ENCODE data around the gene ADCY2. TPM values are rescaled to one million over a fixed set of nuclear protein-coding genes. Genes with fewer than 3 reads are reported as not detected.

ADCY2 gene
- total RNA-seq, 1 experiment from 2014 or later = 0.21 TPM

DNA sequence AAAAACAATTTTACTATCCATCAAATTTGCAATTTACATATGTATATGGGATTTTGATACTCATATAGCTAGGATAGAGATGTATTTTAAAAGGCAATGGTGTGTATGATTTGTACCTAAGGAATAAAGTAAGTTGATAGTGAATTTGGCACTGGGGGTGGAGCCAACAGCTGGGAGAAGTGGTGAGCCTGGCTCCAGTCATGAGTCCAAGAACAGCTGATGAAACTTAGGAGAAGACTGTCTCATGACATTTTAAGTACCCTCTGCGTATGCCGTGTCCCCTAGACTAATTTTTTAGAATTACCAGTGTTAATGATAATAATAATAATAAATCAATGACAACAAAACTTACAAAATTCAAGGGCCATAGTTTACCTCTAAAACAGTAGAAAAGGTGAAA, 181.4 kb downstream of the ADCY2 start:
- Histone ChIP-seq H3K27me3 (replicated peaks) (no peaks in the 10 kb centered on the region), H3K4me3 (no peak overlapping the region), H3K27ac (no peak overlapping the region), H3K36me3 (no peaks in the 10 kb centered on the region), H3K4me1 (replicated peaks) (no peaks in the 10 kb centered on the region), H3K9me3 (replicated peaks) (no peaks in the 10 kb centered on the region)
- no peak for DNase-seq (ENCODE audit: low read depth in 1 of 2, low spot score in 2 of 2)

DNA sequence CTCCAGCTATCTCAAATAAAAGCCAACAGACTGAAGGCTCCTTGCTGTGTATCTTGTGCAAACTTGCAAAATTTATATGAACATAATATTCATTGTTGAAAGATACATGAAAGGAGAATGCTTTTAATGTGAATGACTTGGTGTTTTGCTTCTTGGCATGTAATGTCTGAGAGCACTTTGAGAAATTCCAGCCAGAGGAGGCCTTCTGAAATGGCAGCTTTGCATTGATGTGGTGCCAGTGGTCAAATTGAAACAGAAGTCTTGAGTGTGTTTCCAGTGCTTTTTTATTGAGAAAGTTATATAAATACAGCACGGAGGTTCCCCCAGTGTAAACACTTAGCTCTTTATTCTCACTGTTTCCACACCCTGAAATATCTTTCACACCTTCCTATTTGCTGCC, 182.1 kb downstream of the ADCY2 start:
- no peak for DNase-seq (ENCODE audit: low read depth in 1 of 2, low spot score in 2 of 2)
- no peak overlapping the region for H3K4me3 ChIP-seq
- no peak overlapping the region for H3K27ac ChIP-seq
- H3K36me3 ChIP-seq = no peaks in the 10 kb centered on the region
- H3K27me3 ChIP-seq (replicated peaks) = no peaks in the 10 kb centered on the region
- no peaks in the 10 kb centered on the region for H3K4me1 ChIP-seq (replicated peaks)
- no peaks in the 10 kb centered on the region for H3K9me3 ChIP-seq (replicated peaks)

DNA sequence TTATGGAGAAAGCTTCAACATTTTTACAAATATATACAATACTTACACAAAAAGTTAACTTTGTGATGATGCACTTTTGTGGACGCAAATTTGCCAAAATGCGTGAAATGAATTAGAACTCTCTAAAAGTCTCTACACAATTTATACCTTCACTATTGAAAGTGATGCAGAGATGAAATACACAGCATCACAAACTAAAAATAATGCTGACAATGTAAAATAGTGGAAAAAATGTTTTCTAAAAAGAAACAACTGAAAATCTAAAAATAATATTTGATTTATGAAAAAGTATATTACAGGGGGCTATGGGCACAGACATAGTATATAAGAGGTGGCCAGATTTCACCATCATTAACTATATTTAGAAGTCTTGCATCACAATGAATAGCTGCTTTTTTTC, 188.8 kb downstream of the ADCY2 start:
- Histone ChIP-seq H3K36me3 (no peaks in the 10 kb centered on the region), H3K27ac (no peak overlapping the region), H3K9me3 (replicated peaks) (no peaks in the 10 kb centered on the region), H3K4me1 (replicated peaks) (no peaks in the 10 kb centered on the region), H3K27me3 (replicated peaks) (no peaks in the 10 kb centered on the region), H3K4me3 (no peak overlapping the region)
- DNase-seq (ENCODE audit: low read depth in 1 of 2, low spot score in 2 of 2) = no peak

GRCh38 chr5:7585807-7586206, 189.9 kb downstream of the ADCY2 start:
- no peaks in the 10 kb centered on the region for H3K9me3 ChIP-seq (replicated peaks)
- no peaks in the 10 kb centered on the region for H3K4me1 ChIP-seq (replicated peaks)
- no peak overlapping the region for H3K4me3 ChIP-seq
- H3K36me3 ChIP-seq = no peaks in the 10 kb centered on the region
- H3K27me3 ChIP-seq (replicated peaks) = no peaks in the 10 kb centered on the region
- no peak overlapping the region for H3K27ac ChIP-seq
- DNase-seq (ENCODE audit: low read depth in 1 of 2, low spot score in 2 of 2) = no peak

GRCh38 chr5:7586480-7586879, 190.5 kb downstream of the ADCY2 start:
- no peak for DNase-seq (ENCODE audit: low read depth in 1 of 2, low spot score in 2 of 2)
- no peaks in the 10 kb centered on the region for H3K27me3 ChIP-seq (replicated peaks)

GRCh38 chr5:7589800-7590199, 193.9 kb downstream of the ADCY2 start:
- no peak overlapping the region for H3K4me3 ChIP-seq
- no peaks in the 10 kb centered on the region for H3K36me3 ChIP-seq
- H3K27me3 ChIP-seq (replicated peaks) = no peaks in the 10 kb centered on the region
- H3K9me3 ChIP-seq (replicated peaks) = no peaks in the 10 kb centered on the region
- no peak for DNase-seq (ENCODE audit: low read depth in 1 of 2, low spot score in 2 of 2)
- H3K27ac ChIP-seq = no peak overlapping the region
- H3K4me1 ChIP-seq (replicated peaks) = no peaks in the 10 kb centered on the region

More at GRCh38 chr5:7586480-7586879, 190.5 kb downstream of the ADCY2 start:
- no peaks in the 10 kb centered on the region for H3K36me3 ChIP-seq
- H3K9me3 ChIP-seq (replicated peaks) = no peaks in the 10 kb centered on the region
- no peaks in the 10 kb centered on the region for H3K4me1 ChIP-seq (replicated peaks)
- no peak overlapping the region for H3K27ac ChIP-seq
- no peak overlapping the region for H3K4me3 ChIP-seq

DNA sequence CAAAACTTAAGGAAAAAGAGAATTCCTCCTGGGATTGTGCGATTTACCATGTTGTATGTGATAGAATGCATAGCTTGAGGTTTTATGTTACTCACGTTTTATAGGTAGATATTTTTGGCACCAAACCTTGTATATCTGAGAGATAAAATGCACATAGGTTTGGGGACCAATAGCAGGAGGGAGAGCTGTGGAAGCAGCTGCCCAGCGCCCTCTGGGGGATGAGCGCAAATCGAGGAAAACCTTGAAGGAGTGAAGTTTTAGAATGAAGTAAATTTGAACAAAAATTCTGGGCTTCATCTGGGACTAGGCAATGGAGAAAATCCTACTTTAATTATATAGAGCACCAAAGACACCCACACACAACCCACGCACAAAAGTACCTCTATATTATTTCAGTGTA, 197.0 kb downstream of the ADCY2 start:
- Histone ChIP-seq H3K4me3 (no peak overlapping the region), H3K27me3 (replicated peaks) (no peaks in the 10 kb centered on the region), H3K4me1 (replicated peaks) (no peaks in the 10 kb centered on the region), H3K36me3 (no peaks in the 10 kb centered on the region), H3K27ac (no peak overlapping the region), H3K9me3 (replicated peaks) (no peaks in the 10 kb centered on the region; the same call in 1 of the 2 replicates)
- no peak for DNase-seq (ENCODE audit: low read depth in 1 of 2, low spot score in 2 of 2)

GRCh38 chr5:7597059-7597642, 201.2 kb downstream of the ADCY2 start:
- Histone ChIP-seq H3K9me3 (replicated peaks) (no peaks in the 10 kb centered on the region; the same call in 1 of the 2 replicates), H3K4me1 (replicated peaks) (no peaks in the 10 kb centered on the region), H3K4me3 (no peak overlapping the region), H3K36me3 (no peaks in the 10 kb centered on the region), H3K27ac (no peak overlapping the region), H3K27me3 (replicated peaks) (no peaks in the 10 kb centered on the region)
- no peak for DNase-seq (ENCODE audit: low read depth in 1 of 2, low spot score in 2 of 2)

- Histone ChIP-seq H3K9me3 (replicated peaks) (0 out of 2 replicates have a peak, but pooled peaks cover 3% of the 10 kb centered on the region), H3K4me3 (no peak overlapping the region), H3K36me3 (no peaks in the 10 kb centered on the region), H3K4me1 (replicated peaks) (no peaks in the 10 kb centered on the region), H3K27me3 (replicated peaks) (no peaks in the 10 kb centered on the region; the same call in 1 of the 2 replicates), H3K27ac (no peak overlapping the region)
- no peak for DNase-seq (ENCODE audit: low read depth in 1 of 2, low spot score in 2 of 2)
Observed at GRCh38 chr5:7606840-7607465, 211.0 kb downstream of the ADCY2 start.

DNA sequence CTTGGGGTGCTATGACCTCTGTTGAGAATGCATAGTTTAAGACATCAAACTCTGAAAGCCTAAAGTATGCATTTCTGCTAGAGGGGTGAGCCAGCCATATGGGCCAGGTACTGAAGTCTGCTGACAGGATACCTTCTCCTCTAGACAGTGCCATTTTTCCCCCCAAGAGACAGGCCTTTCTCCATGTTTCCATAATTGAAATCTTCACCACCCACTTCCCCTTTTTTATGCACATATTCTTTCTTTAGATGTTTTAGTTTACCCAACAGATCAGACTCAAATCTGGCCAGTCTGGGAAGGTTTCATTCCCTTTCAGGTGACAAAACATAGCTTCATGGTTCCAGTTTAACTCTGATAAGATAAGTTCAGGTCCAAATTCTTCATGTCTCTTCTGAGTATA, 212.8 kb downstream of the ADCY2 start:
- DNase-seq (ENCODE audit: low read depth in 1 of 2, low spot score in 2 of 2) = no peak
- no peak overlapping the region for H3K4me3 ChIP-seq
- H3K4me1 ChIP-seq (replicated peaks) = no peaks in the 10 kb centered on the region
- no peak overlapping the region for H3K27ac ChIP-seq
- H3K27me3 ChIP-seq (replicated peaks) = no peaks in the 10 kb centered on the region; the same call in 1 of the 2 replicates
- no peaks in the 10 kb centered on the region for H3K36me3 ChIP-seq
- H3K9me3 ChIP-seq (replicated peaks) = no peaks in the 10 kb centered on the region

DNA sequence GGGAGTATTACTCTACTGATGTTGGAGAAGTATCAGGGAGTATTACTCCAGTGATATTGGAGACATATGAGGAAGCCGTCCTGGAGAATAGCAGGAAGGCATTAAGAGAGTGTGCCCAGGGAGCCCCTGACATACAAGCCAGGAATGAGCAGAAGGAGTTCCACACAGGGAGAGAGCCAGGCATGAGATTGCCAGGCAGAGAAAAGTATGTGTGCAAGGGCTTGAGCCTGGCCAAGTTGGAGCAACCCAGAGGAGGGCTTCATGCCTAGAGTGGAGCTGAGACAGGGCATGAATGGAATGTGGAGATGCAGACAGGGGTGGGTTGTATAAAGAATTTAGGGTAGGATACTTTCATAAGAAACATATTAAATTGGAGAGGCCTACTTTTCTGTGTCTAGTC, 213.8 kb downstream of the ADCY2 start:
- Histone ChIP-seq H3K4me3 (no peak overlapping the region), H3K27ac (no peak overlapping the region), H3K27me3 (replicated peaks) (no peaks in the 10 kb centered on the region; the same call in 1 of the 2 replicates), H3K36me3 (no peaks in the 10 kb centered on the region), H3K4me1 (replicated peaks) (no peaks in the 10 kb centered on the region), H3K9me3 (replicated peaks) (no peaks in the 10 kb centered on the region)
- DNase-seq (ENCODE audit: low read depth in 1 of 2, low spot score in 2 of 2) = no peak

DNA sequence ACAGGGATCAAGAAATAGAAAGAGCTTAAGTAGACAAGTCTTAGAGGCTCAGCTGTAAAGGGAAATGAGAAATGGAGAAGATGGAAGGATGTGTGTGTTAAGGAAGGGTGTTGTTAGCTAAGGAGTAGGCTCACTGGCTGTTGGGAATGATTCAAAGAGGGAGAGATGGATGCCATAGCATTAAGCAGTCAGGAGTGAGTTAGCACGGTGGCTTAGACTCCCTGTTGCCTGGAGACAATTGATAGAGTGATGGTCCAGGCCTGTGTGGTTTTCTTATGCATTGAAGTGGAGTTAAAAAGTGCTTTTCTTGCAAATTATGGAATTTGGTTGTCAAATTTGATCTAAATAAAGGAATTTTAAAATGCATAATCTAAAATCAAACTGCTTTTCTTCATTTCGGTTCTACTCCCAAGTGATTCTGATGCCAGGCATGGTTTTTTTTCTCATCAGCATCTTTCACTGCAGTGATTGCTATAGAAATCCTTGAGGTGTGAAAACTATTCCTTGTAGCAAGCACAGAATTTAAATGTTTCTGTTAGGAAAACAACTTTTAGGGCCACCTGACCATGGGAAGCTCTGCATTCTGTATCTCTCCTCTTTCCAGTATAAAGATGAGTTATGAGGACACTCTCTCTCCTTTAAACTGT, 214.7 kb downstream of the ADCY2 start:
- Histone ChIP-seq H3K27me3 (replicated peaks) (no peaks in the 10 kb centered on the region; the same call in 1 of the 2 replicates), H3K36me3 (no peaks in the 10 kb centered on the region), H3K4me1 (replicated peaks) (no peaks in the 10 kb centered on the region), H3K9me3 (replicated peaks) (no peaks in the 10 kb centered on the region), H3K4me3 (no peak overlapping the region), H3K27ac (no peak overlapping the region)
- no peak for DNase-seq (ENCODE audit: low read depth in 1 of 2, low spot score in 2 of 2)

DNA sequence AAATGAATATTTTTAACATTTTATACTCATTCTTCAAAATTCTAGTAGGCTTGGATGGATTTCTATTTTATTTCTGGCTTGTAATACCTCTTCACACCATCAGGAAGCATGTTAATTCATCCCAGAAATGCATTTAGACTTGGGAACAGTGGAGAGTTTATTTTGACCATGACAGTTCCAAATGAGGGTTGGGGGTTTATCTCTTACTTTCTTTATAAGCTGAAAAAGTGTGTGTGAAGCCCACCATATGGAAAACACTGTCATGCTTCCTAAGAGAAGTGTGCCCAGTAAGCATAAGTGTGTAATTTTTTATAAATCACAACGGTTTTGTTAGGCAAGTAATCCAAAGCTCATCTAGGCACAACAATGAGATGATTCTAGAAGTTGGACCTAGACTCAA, 215.6 kb downstream of the ADCY2 start:
- no peaks in the 10 kb centered on the region for H3K4me1 ChIP-seq (replicated peaks)
- no peaks in the 10 kb centered on the region for H3K9me3 ChIP-seq (replicated peaks)
- DNase-seq (ENCODE audit: low read depth in 1 of 2, low spot score in 2 of 2) = no peak
- no peaks in the 10 kb centered on the region for H3K36me3 ChIP-seq
- H3K27me3 ChIP-seq (replicated peaks) = no peaks in the 10 kb centered on the region; the same call in 1 of the 2 replicates
- no peak overlapping the region for H3K4me3 ChIP-seq
- H3K27ac ChIP-seq = no peak overlapping the region

DNA sequence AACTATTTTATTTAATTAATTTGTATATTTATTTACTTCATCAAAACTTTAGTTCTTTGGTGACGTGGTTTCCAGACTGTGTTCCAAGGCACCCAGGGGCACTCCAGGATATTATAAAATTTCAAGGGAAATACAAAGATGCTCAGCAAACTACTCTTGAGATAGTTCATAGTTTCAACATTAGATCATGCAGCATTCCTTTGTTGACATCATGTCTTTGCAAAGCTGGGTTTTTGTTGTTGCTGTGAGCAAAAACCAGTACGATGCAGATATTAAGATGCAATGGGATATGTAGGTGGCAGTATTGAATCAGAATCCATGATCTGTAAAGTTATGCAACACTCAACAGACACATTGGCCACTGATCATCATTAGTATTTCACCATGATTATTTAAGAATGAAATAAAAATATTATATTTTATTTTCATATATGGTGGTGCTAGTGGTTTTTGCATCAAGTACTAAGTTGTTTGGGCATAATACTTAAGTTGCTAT, 219.7 kb downstream of the ADCY2 start:
- DNase-seq (ENCODE audit: low read depth in 1 of 2, low spot score in 2 of 2) = no peak
- H3K4me3 ChIP-seq = no peak overlapping the region
- H3K27me3 ChIP-seq (replicated peaks) = no peaks in the 10 kb centered on the region
- H3K4me1 ChIP-seq (replicated peaks) = no peaks in the 10 kb centered on the region
- no peaks in the 10 kb centered on the region for H3K36me3 ChIP-seq
- no peak overlapping the region for H3K27ac ChIP-seq
- no peaks in the 10 kb centered on the region for H3K9me3 ChIP-seq (replicated peaks)

All from SJSA1 (cell line).